Ovary (tissue), 9 donors: ENCODE results near the gene TENM3. TPM values are rescaled to one million over a fixed set of nuclear protein-coding genes. Genes with fewer than 3 reads are reported as not detected.

Experiments used
- DNase-seq, 5 donors: peaks; one replicate each; pipeline ENCODE4 v3.0.0-alpha.2; 2019 to 2020
- H3K27ac ChIP-seq, 2 donors: fragments of 200-600 bp; one replicate each; pipeline versions ENCODE4 v1.5.1 to v1.8.0; 2019 to 2022
- H3K27me3 ChIP-seq: fragments of 200-600 bp; one replicate; pipeline ENCODE4 v1.8.0; 2022
- H3K36me3 ChIP-seq: fragments of 200-600 bp; sonication (generic); one replicate; pipeline ENCODE4 v1.5.1; 2019
- H3K4me1 ChIP-seq: one replicate; pipeline ENCODE4 v1.8.1; 2013; ENCODE audit warnings: mild to moderate bottlenecking, moderate library complexity; ENCODE audit not compliant: insufficient read depth
- H3K4me3 ChIP-seq: fragments of 200-600 bp; sonication (generic); one replicate; pipeline ENCODE4 v1.5.1; 2017
- H3K9me3 ChIP-seq, 2 donors: fragments of 200-600 bp in 1 of 2; sonication (generic) in 1 of 2; one replicate each; pipeline versions ENCODE4 v1.5.1 to v1.8.1; 2013 to 2019; ENCODE audit warnings: mild to moderate bottlenecking in 1 of 2, moderate library complexity in 1 of 2
- CTCF ChIP-seq, 3 donors: fragments of 450-650 bp in 2 of 3; fragments of 200-600 bp in 1 of 3; IDR thresholded peaks; one replicate each; pipeline versions ENCODE4 v1.5.1 to v1.8.0; 2016 to 2022; ENCODE audit warnings: antibody characterized with exemption in 3 of 3, mild to moderate bottlenecking in 1 of 3
- EP300 ChIP-seq: sonication (generic); formaldehyde crosslinking; IDR thresholded peaks from one replicate; pipeline ENCODE4 v1.6.1; 2017; ENCODE audit warnings: antibody characterized with exemption
- POLR2A ChIP-seq: fragments of 450-650 bp; IDR thresholded peaks from one replicate; pipeline ENCODE4 v1.6.1; 2017; ENCODE audit warnings: antibody characterized with exemption, mild to moderate bottlenecking, moderate library complexity
- WGBS, 3 donors: extraction: QIAGEN DNeasy Blood & Tissue Kit in 1 of 3; methylation state at CpG; one replicate each; pipeline versions ENCODE4 v1.1.5 to v1.1.7; 2013 to 2017; 5-methylcytosine and 5-hydroxymethylcytosine counted together
- intact Hi-C, 4 donors: fragments of 100-400 bp; cut with DNase I; formaldehyde crosslinking; loops; one replicate each; pipeline versions ENCODE4 v1.11.0 to v1.15.1; 2022 to 2023
- polyA plus RNA-seq, 2 donors: library from polyadenylated mRNA; stranded (reverse); fragments of 200-250 nt in 1 of 2; fragments of 350-450 nt in 1 of 2; fragmentation: Illumina TruSeq in 1 of 2; extraction: RNeasy Lipid Tissue Mini Kit (QIAGEN cat#74804) in 1 of 2; gene quantifications; one replicate each; pipeline ENCODE4 v1.2.3, GENCODE V29; 2013 to 2014
- total RNA-seq, 7 donors: library from RNA; depleted of rRNA in 2 of 7; stranded (reverse); fragments of >200 nt in 2 of 7; fragmentation: NEBNext Ultra II Directional in 3 of 7; extraction: Animal tissue kit (Norgen Biotek cat#: 25700) in 3 of 7; gene quantifications; one replicate each; pipeline versions ENCODE4 v1.1.0 to v1.2.4, GENCODE V29; 2016 to 2023
- donor health status: DM: no; HTN: no; CAD: no; lungs with moderate emphysema.
- donor health status: DM: no; HTN: no; CAD: no.
- donor health status: Bipolar disorder and iron deficiency.
- donor health status: DM: yes; HTN: yes; CAD: no.
- donor health status: DM: no; HTN: no; CAD: no.
- donor health status: DM: yes; HTN: yes; CAD: no.

Gene TENM3
- total and polyA plus RNA-seq, 9 donors, result 0.82 to 16.1 (median 5.7) TPM

DNA sequence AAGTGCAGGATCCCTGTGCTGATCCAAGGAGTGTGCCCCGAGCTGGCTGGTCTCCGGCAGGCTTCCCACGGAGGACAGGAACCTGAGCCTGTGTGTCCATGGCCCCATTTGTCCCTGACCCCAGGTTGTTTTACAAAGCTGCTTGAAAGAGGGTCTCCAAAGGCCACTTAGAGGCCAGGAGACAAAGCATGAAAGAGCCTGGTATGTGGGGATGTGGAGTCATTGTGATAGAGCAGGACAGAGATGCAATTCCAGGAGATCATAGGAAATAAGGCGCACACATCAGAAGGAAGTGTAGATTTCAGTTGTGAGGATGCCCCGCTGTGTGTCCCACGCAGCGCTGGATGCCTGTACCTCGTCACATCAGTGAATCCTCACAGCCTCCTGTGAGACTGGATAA, 48.0 kb downstream of the TENM3 start:
- Histone ChIP-seq H3K27me3 (no peaks in the 10 kb centered on the region), H3K4me3 (no peak overlapping the region), H3K9me3 (no peaks in the 10 kb centered on the region), H3K36me3 (no peaks in the 10 kb centered on the region), H3K27ac (no peak overlapping the region), H3K4me1 (no peaks in the 10 kb centered on the region)
- WGBS, 3 donors, result 86 to 92% (median 92%) methylated on average over 8 of the region's 8 CpGs
- no peak for DNase-seq
- TF ChIP-seq POLR2A (no peak), EP300 (no peak), CTCF (IDR thresholded peaks at IDR 0.05) (no peak)
- intact Hi-C loops, result no loop called here

GRCh38 chr4:182291597-182292270, 48.5 kb downstream of the TENM3 start:
- no peak for DNase-seq
- H3K27ac ChIP-seq, result no peak overlapping the region
- no peaks in the 10 kb centered on the region for H3K9me3 ChIP-seq
- H3K27me3 ChIP-seq, result no peaks in the 10 kb centered on the region
- no peaks in the 10 kb centered on the region for H3K36me3 ChIP-seq
- H3K4me1 ChIP-seq, result no peaks in the 10 kb centered on the region
- 67 to 71% (median 70%) methylated on average over 11 of the region's 11 CpGs for WGBS, 3 donors
- TF ChIP-seq CTCF (IDR thresholded peaks at IDR 0.05) (no peak), EP300 (no peak), POLR2A (no peak)
- H3K4me3 ChIP-seq, result no peak overlapping the region
- intact Hi-C loops, result no loop called here

DNA sequence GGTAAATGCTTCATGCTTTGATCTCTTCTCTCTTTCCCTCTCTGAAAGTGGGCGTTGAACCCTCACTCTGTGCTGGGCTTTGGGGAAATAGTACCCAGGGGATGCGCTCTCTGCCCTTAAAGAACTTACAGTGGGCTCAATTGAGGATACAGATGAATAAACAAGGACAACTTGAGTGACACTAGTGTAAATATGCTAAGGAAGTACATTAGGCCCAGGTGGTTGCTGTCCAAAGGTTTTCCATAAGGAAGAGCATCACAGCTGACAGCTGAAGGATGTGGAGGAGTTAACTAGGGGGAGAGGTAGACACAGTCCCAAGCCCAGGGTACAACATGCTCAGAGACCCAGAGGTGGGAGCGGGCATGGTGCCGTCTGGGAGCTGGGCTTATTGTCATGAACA, 49.4 kb downstream of the TENM3 start:
- no peaks in the 10 kb centered on the region for H3K4me1 ChIP-seq
- WGBS, 3 donors, result 85 to 95% (median 90%) methylated on average over 4 of the region's 4 CpGs
- H3K27ac ChIP-seq, result no peak overlapping the region
- H3K4me3 ChIP-seq, result no peak overlapping the region
- TF ChIP-seq EP300, result no peak
- TF ChIP-seq CTCF (IDR thresholded peaks at IDR 0.05), result no peak
- TF ChIP-seq POLR2A, result no peak
- no peaks in the 10 kb centered on the region for H3K27me3 ChIP-seq
- no peaks in the 10 kb centered on the region for H3K9me3 ChIP-seq
- DNase-seq, result no peak
- intact Hi-C loops, result no loop called here
- no peaks in the 10 kb centered on the region for H3K36me3 ChIP-seq

DNA sequence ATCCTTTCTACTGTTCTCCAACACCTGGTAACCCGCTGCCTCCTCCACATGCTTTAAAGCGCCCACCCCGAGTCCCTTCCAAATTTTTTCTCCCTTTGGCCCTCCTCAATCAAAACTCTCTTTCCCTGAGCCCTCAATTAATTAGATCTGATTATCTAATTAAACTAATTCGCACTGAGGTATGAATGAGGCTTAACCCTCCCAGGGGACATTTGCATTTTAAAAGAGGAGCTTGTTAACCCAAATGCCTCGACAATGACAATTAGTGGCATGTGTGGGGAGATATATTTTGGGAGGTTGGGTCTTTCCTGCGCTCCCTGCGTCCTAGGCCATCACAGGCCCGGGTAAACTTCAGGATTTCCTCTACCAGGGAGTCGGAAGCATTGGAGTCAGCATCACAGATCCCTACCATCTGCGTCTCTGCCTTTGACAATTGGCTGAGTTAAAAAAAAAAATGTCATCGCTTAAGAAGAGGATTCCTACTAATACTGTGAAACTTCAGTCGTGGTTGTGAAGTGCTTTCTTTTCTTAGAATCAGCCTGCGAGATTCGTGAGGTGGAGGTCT, 50.6 kb downstream of the TENM3 start:
- no peak for DNase-seq
- intact Hi-C loops, result no loop called here
- Histone ChIP-seq H3K9me3 (no peaks in the 10 kb centered on the region), H3K27ac (no peak overlapping the region), H3K36me3 (no peaks in the 10 kb centered on the region), H3K27me3 (no peaks in the 10 kb centered on the region), H3K4me3 (no peak overlapping the region), H3K4me1 (no peaks in the 10 kb centered on the region)
- TF ChIP-seq POLR2A, result no peak
- TF ChIP-seq EP300, result no peak
- no peak for TF ChIP-seq CTCF (IDR thresholded peaks at IDR 0.05)
- 81 to 86% (median 83%) methylated on average over 14 of the region's 14 CpGs for WGBS, 3 donors
